Measurements from ENCODE around the gene CD2BP2.

The CD2BP2 gene

GRCh38 chr16:30361180-30361579 lies 6.1 kb upstream of the CD2BP2 start:
- in situ Hi-C loops (cut with MboI; ENCODE audit: low sequenced_read_pairs) = no loop called here

GRCh38 chr16:30359871-30360170 lies 4.7 kb upstream of the CD2BP2 start:
- in situ Hi-C loops (cut with MboI; ENCODE audit: low sequenced_read_pairs) = no loop called here

GRCh38 chr16:30358990-30359870 lies 4.1 kb upstream of the CD2BP2 start:
- in situ Hi-C loops (cut with MboI; ENCODE audit: low sequenced_read_pairs) = no loop called here

GRCh38 chr16:30358577-30358936 lies 3.4 kb upstream of the CD2BP2 start:
- in situ Hi-C loops (cut with MboI; ENCODE audit: low sequenced_read_pairs) = no loop called here

- in situ Hi-C loops (cut with MboI; ENCODE audit: low sequenced_read_pairs) = no loop called here
Measured at GRCh38 chr16:30357715-30358576, 2.8 kb upstream of the CD2BP2 start.

GRCh38 chr16:30357085-30357714 lies 2.1 kb upstream of the CD2BP2 start:
- in situ Hi-C loops (cut with MboI; ENCODE audit: low sequenced_read_pairs) = no loop called here

- in situ Hi-C loops (cut with MboI; ENCODE audit: low sequenced_read_pairs) = no loop called here
Measured at GRCh38 chr16:30356401-30357084, 1.4 kb upstream of the CD2BP2 start.

- in situ Hi-C loops (cut with MboI; ENCODE audit: low sequenced_read_pairs) = no loop called here
Measured at GRCh38 chr16:30355954-30356308, 823 bp upstream of the CD2BP2 start.

GRCh38 chr16:30354423-30355143 lies 525 bp downstream of the CD2BP2 start:
- in situ Hi-C loops (cut with MboI; ENCODE audit: low sequenced_read_pairs) = no loop called here

- in situ Hi-C loops (cut with MboI; ENCODE audit: low sequenced_read_pairs) = no loop called here
Measured at GRCh38 chr16:30353438-30354129, 1.5 kb downstream of the CD2BP2 start.

GRCh38 chr16:30352488-30353401 lies 2.4 kb downstream of the CD2BP2 start:
- in situ Hi-C loops (cut with MboI; ENCODE audit: low sequenced_read_pairs) = no loop called here

- in situ Hi-C loops (cut with MboI; ENCODE audit: low sequenced_read_pairs) = no loop called here
Measured at GRCh38 chr16:30351586-30352419, 3.3 kb downstream of the CD2BP2 start.

- in situ Hi-C loops (cut with MboI; ENCODE audit: low sequenced_read_pairs) = no loop called here
Measured at GRCh38 chr16:30351001-30351441, 4.1 kb downstream of the CD2BP2 start.

GRCh38 chr16:30350134-30350871 lies 4.8 kb downstream of the CD2BP2 start:
- in situ Hi-C loops (cut with MboI; ENCODE audit: low sequenced_read_pairs) = no loop called here

GRCh38 chr16:30349675-30350074 lies 5.4 kb downstream of the CD2BP2 start:
- in situ Hi-C loops (cut with MboI; ENCODE audit: low sequenced_read_pairs) = no loop called here

- in situ Hi-C loops (cut with MboI; ENCODE audit: low sequenced_read_pairs) = no loop called here
Measured at GRCh38 chr16:30348929-30349328, 6.2 kb downstream of the CD2BP2 start.

- in situ Hi-C loops (cut with MboI; ENCODE audit: low sequenced_read_pairs) = no loop called here
Measured at GRCh38 chr16:30348113-30348512, 7.0 kb downstream of the CD2BP2 start.

Data from HL-60/S4 (cell line).